Endometrium (tissue), 2 donors: ENCODE measurements around the gene SFTPB.

ENCODE experiments used
- FAIRE-seq: peaks from 2 replicates; lab custom pipeline; 2012; peaks lifted over from hg19 to GRCh38; lab: Jason Lieb, UNC
- donor health status: control.
- donor health status: control.

Gene SFTPB

GRCh38 chr2:85702172-85702571, 34.2 kb upstream of the SFTPB start:
- FAIRE-seq, result no peak

- no peak for FAIRE-seq
These were observed 31.3 kb upstream of the SFTPB start for GRCh38 chr2:85699325-85699724.

- no peak for FAIRE-seq
These were observed 30.9 kb upstream of the SFTPB start for GRCh38 chr2:85698880-85699254.

DNA sequence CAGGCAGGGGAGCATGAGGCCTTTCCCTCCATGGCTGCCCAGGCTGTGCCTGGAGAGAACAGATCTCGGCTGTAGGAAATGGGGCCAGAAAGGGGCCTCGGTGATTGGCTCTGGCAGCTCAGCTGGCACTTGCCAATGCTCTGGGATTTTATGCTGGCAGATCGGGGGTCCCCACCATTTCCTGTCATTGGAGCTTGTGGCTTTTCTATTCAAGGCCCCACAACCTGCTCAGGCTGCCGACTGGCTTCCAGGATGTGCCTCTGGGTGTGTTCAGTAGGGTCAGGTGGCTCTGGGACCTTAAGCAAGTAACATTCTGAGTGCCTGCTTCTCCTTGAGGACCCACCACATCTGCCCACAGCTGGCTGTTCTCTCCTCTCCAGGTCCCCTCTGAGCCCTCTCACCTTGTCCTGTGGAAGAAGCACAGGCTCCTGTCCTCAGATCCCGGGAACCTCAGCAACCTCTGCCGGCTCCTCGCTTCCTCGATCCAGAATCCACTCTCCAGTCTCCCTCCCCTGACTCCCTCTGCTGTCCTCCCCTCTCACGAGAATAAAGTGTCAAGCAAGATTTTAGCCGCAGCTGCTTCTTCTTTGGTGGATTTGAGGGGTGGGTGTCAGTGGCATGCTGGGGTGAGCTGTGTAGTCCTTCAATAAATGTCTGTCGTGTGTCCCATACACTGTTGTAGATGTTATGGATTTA, 30.3 kb upstream of the SFTPB start:
- no peak for FAIRE-seq

GRCh38 chr2:85697716-85698115, 29.7 kb upstream of the SFTPB start:
- FAIRE-seq, result no peak

- FAIRE-seq, result no peak
These were observed 29.1 kb upstream of the SFTPB start for GRCh38 chr2:85697096-85697495.

DNA sequence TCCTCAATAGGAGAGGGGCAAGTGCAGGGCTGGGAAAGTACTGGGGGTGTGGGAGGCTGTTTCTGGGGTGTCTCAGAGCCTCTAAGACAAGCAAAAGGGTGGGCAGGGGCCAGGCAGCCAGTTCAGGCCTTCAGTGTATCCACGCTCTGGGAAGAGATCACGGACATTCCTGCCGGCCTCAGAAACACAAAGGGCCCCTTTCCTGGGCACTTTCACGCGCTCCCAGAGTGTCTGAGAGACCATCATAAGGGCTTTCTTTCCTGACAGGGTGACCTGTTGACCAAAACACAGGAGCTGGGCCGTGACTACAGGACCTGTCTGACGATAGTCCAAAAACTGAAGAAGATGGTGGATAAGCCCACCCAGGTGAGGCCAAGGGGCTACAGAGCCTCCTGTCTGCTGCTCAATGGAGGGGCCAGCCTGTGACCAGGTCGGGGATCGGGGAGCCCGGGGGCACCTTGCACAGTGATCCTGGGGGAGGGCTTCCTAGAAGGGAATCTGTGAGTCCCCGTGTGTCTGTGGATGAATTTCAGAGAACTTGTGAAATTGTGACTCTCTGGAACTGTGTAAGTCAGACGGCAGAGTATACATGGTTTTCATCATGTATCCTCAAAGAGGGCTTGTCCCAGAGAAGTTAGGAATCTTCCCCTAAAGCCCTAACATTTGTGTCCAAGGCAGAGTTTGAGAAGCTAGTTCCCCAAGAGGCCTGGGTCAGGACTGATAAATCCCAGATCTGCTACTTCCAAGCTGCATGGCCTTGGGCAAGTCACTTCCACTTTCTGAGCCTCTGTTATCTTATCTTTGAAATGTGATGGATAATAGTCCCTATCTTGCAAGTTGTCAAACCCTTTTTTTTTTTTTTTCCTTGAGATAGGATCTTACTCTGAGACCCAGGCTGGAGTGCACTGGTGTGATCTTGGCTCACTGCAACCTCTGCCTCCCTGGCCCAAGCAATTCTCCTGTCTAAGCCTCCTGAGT, 28.0 kb upstream of the SFTPB start:
- FAIRE-seq, result no peak

GRCh38 chr2:85695121-85695520, 27.1 kb upstream of the SFTPB start:
- no peak for FAIRE-seq

- no peak for FAIRE-seq
These were observed 26.3 kb upstream of the SFTPB start, which contains the start of gene GNLY for GRCh38 chr2:85694052-85695025. Gene GNLY, plus strand, starts transcription at chr2:85694358. Its CDS starts 61 bp downstream, at chr2:85694419.

DNA sequence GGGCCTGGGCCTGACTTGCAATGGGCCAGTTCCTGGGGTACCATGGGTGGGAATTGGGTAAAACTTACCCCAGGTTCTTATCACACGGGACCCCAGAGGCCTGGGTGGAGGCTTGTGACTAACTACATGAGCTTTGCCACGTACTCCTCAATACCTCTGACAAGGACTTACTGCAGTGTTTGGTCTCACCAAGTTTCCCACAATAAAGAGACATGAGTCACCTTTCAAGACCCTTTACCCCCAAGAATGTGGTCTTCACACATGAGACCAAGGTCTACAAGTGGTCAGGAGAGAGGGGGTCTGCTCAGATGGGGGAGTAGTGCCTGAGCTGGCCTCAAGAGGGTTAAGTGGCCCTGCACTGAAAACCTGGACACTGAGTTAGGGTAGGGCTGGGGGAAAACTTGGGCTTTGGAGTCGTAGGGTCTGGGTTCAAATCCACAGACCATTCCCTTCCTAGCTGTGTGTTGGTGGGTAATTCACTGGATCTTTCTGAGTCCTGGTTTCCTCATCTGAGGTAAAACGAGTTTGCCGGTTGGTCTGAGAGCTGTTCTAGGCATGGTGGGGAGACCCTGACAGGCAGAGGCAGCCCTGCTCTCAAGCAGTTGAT, 24.1 kb upstream of the SFTPB start:
- no peak for FAIRE-seq

DNA sequence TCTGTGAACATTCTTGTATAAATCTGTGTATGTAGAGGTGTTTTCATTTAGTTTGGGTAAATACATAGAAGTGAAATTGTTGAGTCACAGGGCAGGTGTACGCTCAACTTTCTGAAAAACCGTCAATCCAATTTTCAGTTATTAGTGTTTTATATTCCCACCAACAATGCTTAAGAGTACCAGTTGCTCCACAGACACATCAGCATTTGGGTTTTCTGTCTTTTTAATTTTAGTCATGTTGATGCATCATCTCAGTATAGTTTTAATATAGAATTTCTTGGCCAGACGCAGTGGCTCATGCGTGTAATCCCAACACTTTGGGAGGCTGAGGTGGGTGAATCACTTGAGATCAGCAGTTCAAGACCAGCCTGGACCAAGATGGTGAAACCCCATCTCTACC, 22.9 kb upstream of the SFTPB start:
- FAIRE-seq, result no peak

DNA sequence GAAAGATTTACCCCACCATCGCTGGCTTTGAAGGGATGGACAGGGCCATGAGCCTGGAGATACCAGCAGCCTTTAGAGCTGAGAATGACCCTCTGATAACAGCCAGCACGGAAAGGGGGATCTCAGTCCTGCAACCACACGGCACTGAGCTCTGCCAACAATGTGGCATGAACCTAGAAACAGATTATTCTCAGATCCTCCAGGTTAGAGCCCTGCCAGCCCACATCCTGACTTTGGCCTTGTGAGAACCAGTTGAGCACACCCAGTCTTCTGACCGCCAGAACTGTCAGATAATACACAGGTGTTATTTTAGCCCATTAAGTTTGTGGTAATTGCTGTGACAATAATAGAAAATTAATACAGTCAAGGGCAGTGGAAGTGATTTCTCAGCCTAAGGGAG, 16.8 kb upstream of the SFTPB start:
- no peak for FAIRE-seq

DNA sequence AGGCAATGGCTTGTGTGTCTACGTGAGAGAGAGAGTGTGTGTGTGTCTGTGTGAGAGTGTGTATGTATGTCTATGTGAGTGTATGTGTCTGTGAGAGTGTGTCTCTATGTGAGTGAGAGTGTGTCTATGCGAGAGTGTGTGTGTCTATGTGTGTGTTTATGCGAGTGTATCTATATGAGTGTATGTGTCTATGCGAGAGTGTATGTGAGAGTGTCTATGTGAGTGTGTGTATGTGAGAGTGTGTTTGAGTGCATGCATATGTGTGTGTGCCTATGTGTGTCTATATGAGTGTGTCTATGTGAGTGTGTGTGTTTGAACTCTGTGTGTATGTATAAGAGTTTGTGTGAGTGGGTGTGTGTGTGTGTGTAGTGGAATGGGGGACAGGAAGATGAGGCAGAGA, 16.4 kb upstream of the SFTPB start:
- FAIRE-seq, result no peak

- FAIRE-seq, result no peak
These were observed 14.4 kb upstream of the SFTPB start for GRCh38 chr2:85682378-85682777.

DNA sequence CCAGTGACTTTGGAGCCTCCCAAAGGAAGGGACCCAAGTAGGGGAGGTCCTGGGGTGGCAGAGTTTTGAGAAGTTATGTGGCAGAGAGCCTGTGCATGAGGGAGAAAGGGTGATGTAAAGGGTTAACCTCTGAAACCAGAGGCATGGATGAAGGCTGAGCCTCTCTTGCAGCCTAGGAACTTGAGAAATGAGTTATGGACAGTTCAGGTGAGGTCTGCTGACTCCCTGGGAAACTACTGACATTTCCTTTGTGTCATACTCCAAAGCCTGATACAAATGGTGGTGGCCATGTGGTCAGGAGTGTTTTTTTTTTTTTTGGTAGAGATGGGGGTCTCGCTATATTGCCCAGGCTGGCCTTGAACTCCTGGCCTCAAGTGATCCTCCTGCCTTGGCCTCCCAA, 13.8 kb upstream of the SFTPB start:
- FAIRE-seq, result no peak

DNA sequence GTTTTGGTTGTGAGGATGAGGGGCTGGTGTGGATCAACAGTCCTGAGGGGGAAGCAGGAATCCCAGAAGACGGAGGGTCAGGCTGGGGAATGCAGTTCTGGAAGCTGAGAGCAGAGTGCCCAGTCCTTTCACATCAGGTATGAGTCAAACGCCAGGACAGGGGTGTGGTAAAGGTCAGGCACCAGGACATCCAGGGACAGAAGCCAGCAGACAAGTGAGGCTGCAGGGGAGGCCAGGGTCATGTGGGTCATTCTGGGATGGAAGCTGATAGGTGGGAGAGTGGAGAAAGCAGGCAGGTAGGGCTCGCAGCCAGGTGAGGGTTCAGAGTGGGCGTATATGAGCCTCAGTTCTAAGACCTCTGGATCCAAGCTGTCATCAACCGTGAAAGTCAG, 13.4 kb upstream of the SFTPB start:
- FAIRE-seq, result no peak

- no peak for FAIRE-seq
These were observed 12.8 kb upstream of the SFTPB start for GRCh38 chr2:85680707-85681371.

GRCh38 chr2:85678794-85679672, 11.0 kb upstream of the SFTPB start:
- no peak for FAIRE-seq

DNA sequence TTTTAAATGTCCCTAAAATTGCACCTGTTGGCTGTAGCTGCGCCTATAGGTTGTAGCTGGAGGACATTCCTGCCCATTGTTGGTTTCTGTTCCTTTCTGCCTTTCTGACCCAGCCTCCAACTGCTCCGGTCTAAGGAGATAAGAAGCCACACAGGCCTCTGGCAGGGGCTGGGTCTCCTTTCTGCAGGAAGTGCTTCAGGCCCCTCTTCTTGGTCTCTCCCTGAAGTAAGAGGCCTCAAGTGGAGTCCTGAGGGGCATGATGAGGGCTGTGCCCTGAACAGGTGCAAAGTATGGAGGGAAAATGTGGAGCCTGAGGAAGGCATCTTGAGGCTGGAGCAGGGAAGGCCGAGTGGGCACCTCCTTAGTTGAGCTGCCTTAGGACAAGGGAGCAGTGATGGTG, 10.4 kb upstream of the SFTPB start:
- no peak for FAIRE-seq

GRCh38 chr2:85675866-85676548, 8.0 kb upstream of the SFTPB start:
- no peak for FAIRE-seq
